Epithelial cell of proximal tubule (primary cell): ENCODE data around the gene KLF13. TPM values are rescaled to one million over a fixed set of nuclear protein-coding genes. Genes with fewer than 3 reads are reported as not detected.
A peak's percentile ranks its signal among the peaks of the same experiment; 100 is the strongest.

Experiments used
- DNase-seq: peaks from one replicate; pipeline ENCODE4 v3.0.0-alpha.2; 2011; ENCODE audit warnings: low read depth
- H3K4me3 ChIP-seq: 2 replicates; pipeline ENCODE4 v1.5.1; 2011; ENCODE audit warnings: low read depth, mild to moderate bottlenecking, low read length
- total RNA-seq: library from RNA; depleted of rRNA; stranded (reverse); fragments of >200 nt; gene quantifications from 2 replicates; pipeline ENCODE4 v1.2.3, GENCODE V29; 2015
- TF ChIP-seq, protein P1 (sequence below): conservative IDR thresholded peaks from 2 replicates; pipeline ENCODE4 v1.5.1; 2012; ENCODE audit warnings: low read depth, mild to moderate bottlenecking, low read length

The KLF13 gene
- total RNA-seq, 1 donor from 2014 or later: 66.2 TPM

DNA sequence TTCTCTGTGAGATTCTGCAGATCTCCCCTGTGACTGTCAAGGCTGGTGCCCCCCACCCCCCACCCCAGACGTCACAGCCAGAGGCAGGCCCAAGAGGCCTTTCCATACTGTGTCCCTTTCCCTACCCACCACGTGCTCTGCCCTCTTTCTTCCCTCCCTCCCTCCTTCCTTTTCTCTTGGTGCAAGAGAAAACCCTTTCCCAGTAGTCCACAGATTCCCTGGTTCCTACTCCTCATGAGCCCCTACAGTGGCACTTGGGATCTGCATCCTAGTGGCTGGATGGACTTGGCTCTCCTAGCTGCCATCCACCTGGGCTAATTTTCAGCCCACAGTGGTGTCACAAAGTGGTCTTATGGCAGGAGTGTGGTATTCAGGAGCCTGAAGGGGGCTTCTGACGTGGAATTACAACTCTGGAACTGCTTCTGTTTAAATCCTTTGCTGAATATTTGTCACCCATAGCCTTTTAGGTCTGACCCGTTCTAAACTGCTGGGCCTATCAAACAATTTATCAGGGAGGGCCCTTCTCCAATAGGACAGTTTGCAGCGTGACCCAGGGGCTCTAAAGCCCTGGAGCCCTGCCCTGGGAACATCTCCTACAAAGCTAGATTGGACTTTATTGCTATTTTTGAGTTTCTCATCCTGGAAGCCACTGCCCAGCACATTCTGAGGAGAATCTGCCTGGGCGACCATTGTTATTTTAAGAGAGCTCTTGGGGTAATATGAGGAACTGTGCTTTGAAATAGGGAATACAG is 35.3 kb downstream of the KLF13 start:
- no peak overlapping the region for H3K4me3 ChIP-seq
- TF ChIP-seq, protein P1, sequence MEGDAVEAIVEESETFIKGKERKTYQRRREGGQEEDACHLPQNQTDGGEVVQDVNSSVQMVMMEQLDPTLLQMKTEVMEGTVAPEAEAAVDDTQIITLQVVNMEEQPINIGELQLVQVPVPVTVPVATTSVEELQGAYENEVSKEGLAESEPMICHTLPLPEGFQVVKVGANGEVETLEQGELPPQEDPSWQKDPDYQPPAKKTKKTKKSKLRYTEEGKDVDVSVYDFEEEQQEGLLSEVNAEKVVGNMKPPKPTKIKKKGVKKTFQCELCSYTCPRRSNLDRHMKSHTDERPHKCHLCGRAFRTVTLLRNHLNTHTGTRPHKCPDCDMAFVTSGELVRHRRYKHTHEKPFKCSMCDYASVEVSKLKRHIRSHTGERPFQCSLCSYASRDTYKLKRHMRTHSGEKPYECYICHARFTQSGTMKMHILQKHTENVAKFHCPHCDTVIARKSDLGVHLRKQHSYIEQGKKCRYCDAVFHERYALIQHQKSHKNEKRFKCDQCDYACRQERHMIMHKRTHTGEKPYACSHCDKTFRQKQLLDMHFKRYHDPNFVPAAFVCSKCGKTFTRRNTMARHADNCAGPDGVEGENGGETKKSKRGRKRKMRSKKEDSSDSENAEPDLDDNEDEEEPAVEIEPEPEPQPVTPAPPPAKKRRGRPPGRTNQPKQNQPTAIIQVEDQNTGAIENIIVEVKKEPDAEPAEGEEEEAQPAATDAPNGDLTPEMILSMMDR: no peak
- DNase-seq: no peak

DNA sequence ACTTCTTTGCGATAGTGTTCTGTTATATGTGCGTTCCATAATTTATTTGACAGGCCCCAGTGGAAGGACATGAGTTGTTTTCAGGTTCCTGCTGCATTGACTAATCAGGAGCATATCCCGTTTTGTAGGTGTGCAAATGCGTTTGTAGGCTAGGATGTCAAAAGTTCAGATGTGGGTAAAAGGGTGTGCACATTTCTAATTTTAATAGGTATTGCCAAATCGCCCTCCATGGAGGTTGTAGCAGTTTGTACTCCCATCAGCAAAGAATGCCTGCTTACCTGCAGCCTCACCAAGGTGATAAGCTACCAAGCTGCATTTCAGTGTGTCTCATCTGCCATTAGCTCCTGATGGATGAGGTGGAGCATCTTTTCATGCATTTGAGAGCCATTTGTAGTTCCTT is 36.3 kb downstream of the KLF13 start:
- TF ChIP-seq, protein P1: no peak
- no peak overlapping the region for H3K4me3 ChIP-seq
- DNase-seq: no peak

- DNase-seq: no peak
- TF ChIP-seq, protein P1: no peak
- H3K4me3 ChIP-seq: no peak overlapping the region
These were observed 37.8 kb downstream of the KLF13 start for GRCh38 chr15:31364301-31365031.

DNA sequence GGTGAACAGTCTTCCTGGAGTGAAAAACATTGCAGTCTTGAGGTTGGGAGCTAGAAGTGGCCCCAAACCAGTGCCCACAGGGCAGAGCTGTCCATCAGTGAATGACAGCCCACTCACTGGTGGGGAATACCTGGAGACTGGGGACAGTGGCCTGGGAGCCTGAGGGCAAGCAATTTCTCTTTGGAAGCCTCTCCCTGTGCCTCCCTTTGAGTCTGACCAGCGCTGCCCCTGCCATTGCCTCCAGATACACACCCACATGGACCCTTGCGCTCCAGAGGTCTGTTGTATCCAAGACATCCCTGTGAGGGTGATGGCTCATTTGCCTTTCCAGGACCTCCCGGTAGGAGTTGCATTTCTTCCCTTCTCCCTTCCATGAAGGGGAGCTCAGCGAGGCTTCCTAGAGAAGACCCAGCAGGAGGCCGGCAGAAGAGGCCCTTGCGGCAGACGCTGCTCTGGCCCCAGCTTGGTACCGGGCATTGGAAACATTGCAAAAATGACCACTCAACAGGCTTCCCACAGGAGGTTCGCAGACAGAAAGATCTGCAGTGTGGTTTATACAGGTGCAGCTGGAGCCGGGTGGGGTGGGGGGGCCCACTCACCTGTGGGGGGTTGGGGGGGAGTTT is 38.5 kb downstream of the KLF13 start:
- TF ChIP-seq, protein P1: no peak
- no peak overlapping the region for H3K4me3 ChIP-seq

GRCh38 chr15:31365655-31366127 is 39.1 kb downstream of the KLF13 start:
- TF ChIP-seq, protein P1: peak; percentile 39
- DNase-seq: no peak
- H3K4me3 ChIP-seq: no peak overlapping the region

More for the DNA sequence above, 38.5 kb downstream of the KLF13 start:
- no peak for DNase-seq

DNA sequence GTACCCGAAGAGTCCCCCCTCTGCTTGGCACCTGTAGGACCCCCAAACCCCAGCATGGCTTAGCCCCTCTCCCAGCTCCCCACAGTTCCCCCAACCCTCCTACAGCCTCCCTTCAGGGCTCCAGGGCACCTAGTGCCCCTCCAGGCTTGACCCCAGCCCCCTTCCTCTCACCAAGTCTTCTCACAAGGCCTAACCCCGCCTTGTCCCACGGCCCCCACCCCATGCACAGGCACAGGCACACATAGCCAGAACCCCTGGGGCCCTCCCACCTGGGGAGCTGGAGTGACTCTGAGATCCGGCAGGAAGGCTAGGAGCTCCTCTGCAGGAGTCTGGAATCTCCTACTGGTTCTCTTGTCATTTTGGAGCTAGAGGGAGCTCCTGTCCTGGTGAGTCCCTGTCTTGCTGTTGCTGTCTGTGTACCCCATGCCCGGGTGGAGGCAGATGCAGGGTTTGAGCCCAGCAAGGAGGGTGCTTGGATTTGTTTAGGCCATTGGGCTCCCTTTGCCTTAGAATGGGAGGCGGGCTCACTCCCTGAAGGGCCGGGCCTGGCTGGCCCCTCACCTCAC is 39.6 kb downstream of the KLF13 start:
- no peak for DNase-seq
- TF ChIP-seq, protein P1: no peak

More for the DNA sequence above, 39.6 kb downstream of the KLF13 start:
- H3K4me3 ChIP-seq: no peak overlapping the region
